Stomach (tissue), 19 donors: Measurements from ENCODE around the gene AGER. TPM values are rescaled to one million over a fixed set of nuclear protein-coding genes. Genes with fewer than 3 reads are reported as not detected.

Experiments
- DNase-seq, 2 donors: peaks; one replicate each; pipeline versions ENCODE4 v3.0.0 to v3.0.0-alpha.2; 2013 to 2019
- H3K27ac ChIP-seq, 5 donors: fragments of 200-600 bp in 4 of 5; sonication (generic) in 4 of 5; one replicate each; pipeline ENCODE4 v1.5.1; 2013 to 2019; ENCODE audit warnings: mild to moderate bottlenecking in 1 of 5, moderate library complexity in 1 of 5
- H3K27me3 ChIP-seq, 3 donors: fragments of 200-600 bp; sonication (generic); one replicate each; pipeline ENCODE4 v1.5.1; 2017 to 2019; ENCODE audit warnings: mixed run types in 1 of 3
- H3K36me3 ChIP-seq, 4 donors: fragments of 200-600 bp; sonication (generic); 1 replicate in 3 of 4; 2 replicates in 1 of 4; pipeline ENCODE4 v1.5.1; 2016 to 2019
- H3K4me1 ChIP-seq, 4 donors: fragments of 200-600 bp; sonication (generic); one replicate each; pipeline ENCODE4 v1.5.1; 2016 to 2019
- H3K4me3 ChIP-seq, 4 donors: fragments of 200-600 bp; sonication (generic) in 3 of 4; one replicate each; pipeline ENCODE4 v1.5.1; 2016 to 2019; ENCODE audit warnings: mild to moderate bottlenecking in 1 of 4
- H3K9me3 ChIP-seq, 4 donors: fragments of 200-600 bp; sonication (generic); one replicate each; pipeline ENCODE4 v1.5.1; 2016 to 2019
- CTCF ChIP-seq, 7 experiments: fragments of 450-650 bp in 4 of 7; fragments of 200-600 bp in 3 of 7; sonication (generic) in 3 of 7; IDR thresholded peaks; one replicate each; pipeline ENCODE4 v1.5.1; 2016 to 2019; ENCODE audit warnings: antibody characterized with exemption in 7 of 7, control low read depth in 2 of 7, mild to moderate bottlenecking in 1 of 7
- EP300 ChIP-seq: sonication (generic); formaldehyde crosslinking; IDR thresholded peaks from one replicate; pipeline ENCODE4 v1.6.1; 2017; ENCODE audit warnings: antibody characterized with exemption
- POLR2A ChIP-seq, 4 donors: fragments of 450-650 bp; IDR thresholded peaks; one replicate each; pipeline ENCODE4 v1.6.1; 2016; ENCODE audit warnings: antibody characterized with exemption in 4 of 4, control low read depth in 2 of 4, mild to moderate bottlenecking in 1 of 4, moderate library complexity in 1 of 4
- POLR2AphosphoS5 ChIP-seq, 3 donors: sonication (generic); formaldehyde crosslinking; IDR thresholded peaks; one replicate each; pipeline ENCODE4 v1.6.1; 2016; ENCODE audit warnings: antibody characterized with exemption in 3 of 3
- WGBS, 5 donors: extraction: QIAGEN DNeasy Blood & Tissue Kit in 3 of 5; methylation state at CpG; one replicate each; pipeline versions ENCODE4 v1.1.5 to v1.1.7; 2013 to 2018; 5-methylcytosine and 5-hydroxymethylcytosine counted together
- intact Hi-C: fragments of 100-400 bp; cut with DNase I; formaldehyde crosslinking; loops from one replicate; pipeline ENCODE4 v1.15.1; 2023; ENCODE audit warnings: low total_unique reads
- long read RNA-seq, 10 donors: transcript quantifications; one replicate each; lab custom pipeline, GENCODE V29; 2026
- polyA plus RNA-seq, 3 donors: library from polyadenylated mRNA; stranded (reverse); fragments of 200-250 nt; gene quantifications; one replicate each; pipeline ENCODE4 v1.2.3, GENCODE V29; 2013
- total RNA-seq, 5 donors: library from RNA; depleted of rRNA; stranded (reverse); fragments of >200 nt; gene quantifications; one replicate each; pipeline versions ENCODE4 v1.1.0 to v1.2.3, GENCODE V29; 2014 to 2016
- donor health status: healthy with polysubstance abuse.
- donor health status: Bipolar disorder and iron deficiency.
- donor health status: healthy.

Gene AGER
- total RNA-seq (10 to 100 TPM in 2 of 5 donors, 1 to 10 TPM in 2, under 1 TPM in 1; 0.87 to 35.6 (median 2.8) TPM), polyA plus RNA-seq (10 to 100 TPM; 13.0 to 18.0 (median 16.9) TPM)
- long read RNA-seq, donor 1: 0 reads
- long read RNA-seq, donor 2, partial matches to known transcripts: 0 of 2 reads
- long read RNA-seq, donor 2, other reads (novel, unspliced or antisense): 0 of 2 reads
- long read RNA-seq, donor 3, partial matches to known transcripts: 0 of 2 reads
- long read RNA-seq, donor 3, other reads (novel, unspliced or antisense): 0 of 2 reads
- long read RNA-seq, donor 4: 0 reads
- long read RNA-seq, donor 5, partial matches to known transcripts: 0 of 2 reads
- long read RNA-seq, donor 5, other reads (novel, unspliced or antisense): 0 of 2 reads
- long read RNA-seq, donor 6, partial matches to known transcripts: 0 of 4 reads
- long read RNA-seq, donor 6, other reads (novel, unspliced or antisense): 0 of 4 reads
- long read RNA-seq, donor 7, partial matches to known transcripts: 0 of 2 reads
- long read RNA-seq, donor 7, other reads (novel, unspliced or antisense): 0 of 2 reads
- long read RNA-seq, donor 8, partial matches to known transcripts: 0 of 3 reads
- long read RNA-seq, donor 8, other reads (novel, unspliced or antisense): 0 of 3 reads
- long read RNA-seq, donor 9, partial matches to known transcripts: 0 of 2 reads
- long read RNA-seq, donor 9, other reads (novel, unspliced or antisense): 0 of 2 reads
- long read RNA-seq, donor 10, partial matches to known transcripts: 0 of 1 reads
- long read RNA-seq, donor 10, other reads (novel, unspliced or antisense): 0 of 1 reads

DNA sequence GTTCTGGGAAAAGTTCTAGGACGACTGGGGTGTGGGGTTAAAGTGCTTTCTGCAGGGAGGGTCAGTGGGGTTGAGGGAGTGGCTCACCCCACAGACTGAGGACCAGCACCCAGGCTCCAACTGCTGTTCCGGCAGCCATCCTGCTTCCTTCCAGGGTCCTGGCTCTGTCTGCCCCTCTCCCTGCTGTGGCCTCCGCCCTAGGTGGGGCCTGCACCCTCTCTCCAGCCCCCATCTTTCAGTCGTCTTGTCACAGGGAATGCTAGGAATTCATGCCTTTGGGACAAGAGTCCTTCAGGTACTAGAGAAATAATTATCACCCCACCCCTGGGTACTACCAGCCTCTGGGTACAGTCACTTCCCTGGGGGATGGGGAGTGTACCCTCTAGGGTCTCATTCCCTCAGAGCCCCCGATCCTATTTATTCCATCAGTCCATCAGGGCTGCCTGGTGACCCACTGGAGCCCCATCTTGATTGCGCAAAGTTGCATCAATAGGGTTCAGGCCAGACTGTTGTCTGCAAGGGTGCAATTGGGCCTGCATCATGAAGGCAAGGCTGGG is at the start of gene AGER:
TSS of gene AGER (minus strand) at position 170 of the 557 bp plus-strand sequence. CDS start at position 139, 31 bp downstream.
- Histone ChIP-seq H3K27ac (peak within 1 kb of the TSS in 4 of 5 donors; percentile 72 to 100 (median 79)), H3K27me3 (no peaks in the 10 kb centered on the region), H3K4me1 (peaks cover 44 to 90% (median 75%) of the 10 kb centered on the region in 4 donors), H3K4me3 (no peak within 1 kb of the TSS), H3K36me3 (peaks cover 41 to 75% (median 67%) of the 10 kb centered on the region in 4 donors), H3K9me3 (no peaks in the 10 kb centered on the region)
- DNase-seq: peak in 1 of 2 donors; percentile 3
- intact Hi-C loops: no loop called here
- WGBS, 5 donors: 63 to 79% (median 70%) methylated on average over 5 to 6 of the region's 6 CpGs
- TF ChIP-seq POLR2A (IDR thresholded peaks at IDR 0.05) (no peak), EP300 (no peak), POLR2AphosphoS5 (IDR thresholded peaks at IDR 0.05) (no peak), CTCF (IDR thresholded peaks at IDR 0.05) (no peak)

GRCh38 chr6:32226434-32226833 is 42.4 kb upstream of the AGER start:
- TF ChIP-seq POLR2AphosphoS5 (IDR thresholded peaks at IDR 0.05) (no peak), CTCF (IDR thresholded peaks at IDR 0.05) (no peak), POLR2A (IDR thresholded peaks at IDR 0.05) (no peak), EP300 (no peak)
- H3K27ac ChIP-seq: no peak overlapping the region
- intact Hi-C loops: no loop called here
- no peaks in the 10 kb centered on the region for H3K36me3 ChIP-seq
- H3K9me3 ChIP-seq: no peaks in the 10 kb centered on the region
- DNase-seq: no peak
- no peaks in the 10 kb centered on the region for H3K4me1 ChIP-seq
- no peak overlapping the region for H3K4me3 ChIP-seq
- H3K27me3 ChIP-seq: peaks cover 0 to 10% (median 0%) of the 10 kb centered on the region in 3 donors
- 85 to 96% (median 93%) methylated on average over 7 of the region's 7 CpGs for WGBS, 5 donors

- no peak for DNase-seq
- Histone ChIP-seq H3K4me3 (no peak overlapping the region), H3K9me3 (no peaks in the 10 kb centered on the region), H3K27ac (no peak overlapping the region), H3K4me1 (no peaks in the 10 kb centered on the region), H3K36me3 (no peaks in the 10 kb centered on the region), H3K27me3 (peaks cover 0 to 19% (median 0%) of the 10 kb centered on the region in 3 donors)
- no peak for TF ChIP-seq CTCF (IDR thresholded peaks at IDR 0.05)
- TF ChIP-seq POLR2AphosphoS5 (IDR thresholded peaks at IDR 0.05): no peak
- TF ChIP-seq POLR2A (IDR thresholded peaks at IDR 0.05): no peak
- no peak for TF ChIP-seq EP300
- intact Hi-C loops: no loop called here
- WGBS, 5 donors: 63 to 82% (median 78%) methylated on average over 2 of the region's 2 CpGs
Measured at GRCh38 chr6:32224696-32225095, 40.6 kb upstream of the AGER start.
